B cell (primary cell): Measurements from ENCODE around the gene IRS2. TPM values are rescaled to one million over a fixed set of nuclear protein-coding genes. Genes with fewer than 3 reads are reported as not detected.

Experiments used
- ATAC-seq: fragments of 200-7000 bp; cut with Tn5 transposase; one replicate; pipeline ENCODE4 v1.10.0; 2021; ENCODE audit warnings: low read depth, mild to moderate bottlenecking, moderate number of reproducible peaks, moderate library complexity
- CTCF ChIA-PET: fragments of 350-600 bp; sonication (Branson Sonifier 250); formaldehyde crosslinking; loops from one replicate; lab custom pipeline; 2021; ENCODE audit warnings: antibody characterized with exemption, inconsistent platforms; lab: Charles Lee
- POLR2A ChIA-PET: fragments of 350-600 bp; sonication (Branson Sonifier 250); formaldehyde crosslinking; loops from one replicate; lab custom pipeline; 2021; ENCODE audit warnings: antibody characterized with exemption; lab: Charles Lee
- DNase-seq: peaks from one replicate; pipeline ENCODE4 v3.0.0; 2013
- H2AFZ ChIP-seq: 2 replicates; pipeline ENCODE4 v1.6.1; 2012; ENCODE audit warnings: mild to moderate bottlenecking, low read depth, low read length; ENCODE audit not compliant: insufficient read depth, poor library complexity, severe bottlenecking
- H3K27ac ChIP-seq, 2 donors: 1 replicate in 1 of 2; 2 replicates in 1 of 2; pipeline ENCODE4 v1.5.1; 2012 to 2013; ENCODE audit warnings: low read length in 2 of 2, mild to moderate bottlenecking in 2 of 2, moderate library complexity in 1 of 2
- H3K27me3 ChIP-seq, 4 experiments: fragments of 200-600 bp in 1 of 4; sonication (generic) in 1 of 4; replicated peaks in 1 of 4; 1 replicate in 2 of 4; 2 replicates in 2 of 4; pipeline versions ENCODE4 v1.6.1 to v1.7.0; 2013 to 2016; ENCODE audit warnings: low read length in 3 of 4, mild to moderate bottlenecking in 2 of 4, mixed read lengths in 1 of 4, moderate library complexity in 1 of 4; ENCODE audit not compliant: insufficient read depth in 4 of 4, control insufficient read depth in 3 of 4; ENCODE audit errors: control extremely low read depth in 1 of 4
- H3K36me3 ChIP-seq, 2 experiments: replicated peaks in 1 of 2; 1 replicate in 1 of 2; 2 replicates in 1 of 2; pipeline versions ENCODE4 v1.6.1 to v1.7.1; 2013; ENCODE audit warnings: low read length in 1 of 2; ENCODE audit not compliant: insufficient read depth in 2 of 2, control insufficient read depth in 1 of 2; ENCODE audit errors: control extremely low read depth in 1 of 2, extremely low read depth in 1 of 2
- H3K4me1 ChIP-seq, 2 donors: fragments of 200-600 bp in 1 of 2; sonication (generic) in 1 of 2; 1 replicate in 1 of 2; 2 replicates in 1 of 2; pipeline versions ENCODE4 v1.5.1 to v1.6.1; 2013 to 2017; ENCODE audit warnings: low read length in 2 of 2; ENCODE audit not compliant: control insufficient read depth in 2 of 2, insufficient read depth in 2 of 2
- H3K4me2 ChIP-seq: replicated peaks from 2 replicates; pipeline ENCODE3; 2012; ENCODE audit warnings: mild to moderate bottlenecking, low read depth, low read length; ENCODE audit not compliant: poor library complexity, severe bottlenecking
- H3K4me3 ChIP-seq, 5 experiments: fragments of 200-600 bp in 1 of 5; sonication (generic) in 1 of 5; 1 replicate in 3 of 5; 2 replicates in 2 of 5; pipeline versions ENCODE4 v1.5.1 to v1.7.0; 2011 to 2016; ENCODE audit warnings: low read length in 4 of 5, mild to moderate bottlenecking in 4 of 5, low read depth in 2 of 5, control low read depth in 1 of 5, moderate library complexity in 1 of 5; ENCODE audit not compliant: insufficient read depth in 1 of 5; ENCODE audit errors: control extremely low read depth in 1 of 5, extremely low read depth in 1 of 5
- H3K79me2 ChIP-seq: fragments of 200-600 bp; sonication (generic); one replicate; pipeline ENCODE4 v1.6.0; 2016; ENCODE audit warnings: low read length; ENCODE audit not compliant: control insufficient read depth, insufficient read depth
- H3K9ac ChIP-seq: fragments of 200-600 bp; sonication (generic); 2 replicates; pipeline ENCODE4 v1.6.1; 2017; ENCODE audit warnings: mild to moderate bottlenecking, low read length, moderate library complexity
- H3K9me3 ChIP-seq, 3 donors: one replicate each; pipeline versions ENCODE4 v1.6.1 to v1.7.1; 2013; ENCODE audit warnings: low read length in 2 of 3; ENCODE audit not compliant: control insufficient read depth in 2 of 3, insufficient read depth in 1 of 3; ENCODE audit errors: control extremely low read depth in 1 of 3
- H4K20me1 ChIP-seq: 2 replicates; pipeline ENCODE4 v1.6.0; 2012; ENCODE audit warnings: mild to moderate bottlenecking, low read length; ENCODE audit not compliant: insufficient read depth, control insufficient read depth, poor library complexity, severe bottlenecking
- H3K27ac Mint-ChIP-seq: one replicate; pipeline ENCODE4 v1.8.0; 2021; ENCODE audit warnings: mixed read lengths
- H3K27me3 Mint-ChIP-seq: one replicate; pipeline ENCODE4 v1.8.0; 2021; ENCODE audit warnings: mixed read lengths
- H3K4me1 Mint-ChIP-seq: one replicate; pipeline ENCODE4 v1.8.0; 2021; ENCODE audit warnings: mixed read lengths
- H3K4me3 Mint-ChIP-seq: one replicate; pipeline ENCODE4 v1.8.0; 2021; ENCODE audit warnings: mixed read lengths
- H3K9me3 Mint-ChIP-seq: one replicate; pipeline ENCODE4 v1.8.0; 2022; ENCODE audit warnings: mixed read lengths; ENCODE audit not compliant: insufficient read depth
- EZH2 ChIP-seq: IDR thresholded peaks from 2 replicates; pipeline ENCODE4 v1.6.1; 2012; ENCODE audit warnings: borderline replicate concordance, low read depth, mild to moderate bottlenecking, moderate library complexity, low read length; ENCODE audit not compliant: insufficient read depth, poor library complexity, severe bottlenecking
- WGBS: methylation state at CpG from one replicate; pipeline ENCODE4 v1.1.5; 2013; ENCODE audit warnings: missing lambda C conversion rate; ENCODE audit not compliant: insufficient coverage; 5-methylcytosine and 5-hydroxymethylcytosine counted together
- intact Hi-C: fragments of 100-400 bp; cut with micrococcal nuclease; formaldehyde crosslinking; loops from one replicate; pipeline ENCODE4 v1.10.0; 2022
- polyA plus RNA-seq: library from polyadenylated mRNA; depleted of rRNA; stranded (reverse); fragments of >200 nt; gene quantifications from 2 replicates; pipeline ENCODE4 v1.2.3, GENCODE V29; 2012
- total RNA-seq, 2 donors: library from RNA; stranded (reverse); fragments of 120-200 nt in 1 of 2; gene quantifications; 1 replicate in 1 of 2; 2 replicates in 1 of 2; pipeline versions ENCODE4 v1.2.3 to v1.2.4, GENCODE V29; 2013 to 2022
- TF ChIP-seq, protein P1 (sequence below): fragments of 200-600 bp; IDR thresholded peaks from one replicate; pipeline ENCODE4 v1.8.0; 2022; ENCODE audit warnings: antibody characterized with exemption, mild to moderate bottlenecking

Gene IRS2
- total and polyA plus RNA-seq, 2 donors (not counting 1 experiment from before 2014, with no cell fraction given) = 5.8 to 26.9 TPM

DNA sequence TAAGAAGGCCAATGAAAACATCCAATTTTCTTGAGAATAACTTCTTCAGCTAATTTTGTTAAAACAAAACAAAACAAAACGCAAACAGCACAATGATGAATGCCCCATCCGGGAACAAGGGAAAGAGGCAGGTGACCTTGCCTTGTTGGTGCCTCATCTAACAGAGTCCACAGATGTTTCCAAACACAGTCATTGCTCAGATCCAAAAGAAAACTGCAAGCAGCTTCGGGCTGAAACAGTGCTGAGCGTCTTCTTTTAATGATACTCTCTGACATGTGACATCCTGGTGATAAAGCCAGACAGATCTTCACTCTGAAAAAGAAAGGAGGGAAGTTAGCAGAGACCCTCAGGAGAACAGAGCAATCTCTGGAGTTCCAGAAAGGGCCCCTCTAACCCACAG, 30.4 kb downstream of the IRS2 start:
- Histone ChIP-seq H4K20me1 (peaks cover 8% of the 10 kb centered on the region), H3K9ac (no peak overlapping the region), H3K79me2 (no peaks in the 10 kb centered on the region), H3K27me3 (no peaks in the 10 kb centered on the region), H3K4me1 (no peaks in the 10 kb centered on the region), H2AFZ (no peak overlapping the region), H3K9me3 (peaks cover 0 to 6% (median 0%) of the 10 kb centered on the region in 3 donors), H3K36me3 (peaks cover 0 to 7% of the 10 kb centered on the region in 2 experiments), H3K4me3 (no peak overlapping the region), H3K27ac (no peak overlapping the region), H3K4me2 (no peak overlapping the region)
- H3K9me3 Mint-ChIP-seq = no peaks in the 10 kb centered on the region
- no peak overlapping the region for H3K27ac Mint-ChIP-seq
- H3K27me3 Mint-ChIP-seq = no peaks in the 10 kb centered on the region
- 96% methylated on average over 4 of the region's 4 CpGs for WGBS
- intact Hi-C loops = no loop called here
- DNase-seq (no peak), ATAC-seq (no peak)
- TF ChIP-seq, protein P1, sequence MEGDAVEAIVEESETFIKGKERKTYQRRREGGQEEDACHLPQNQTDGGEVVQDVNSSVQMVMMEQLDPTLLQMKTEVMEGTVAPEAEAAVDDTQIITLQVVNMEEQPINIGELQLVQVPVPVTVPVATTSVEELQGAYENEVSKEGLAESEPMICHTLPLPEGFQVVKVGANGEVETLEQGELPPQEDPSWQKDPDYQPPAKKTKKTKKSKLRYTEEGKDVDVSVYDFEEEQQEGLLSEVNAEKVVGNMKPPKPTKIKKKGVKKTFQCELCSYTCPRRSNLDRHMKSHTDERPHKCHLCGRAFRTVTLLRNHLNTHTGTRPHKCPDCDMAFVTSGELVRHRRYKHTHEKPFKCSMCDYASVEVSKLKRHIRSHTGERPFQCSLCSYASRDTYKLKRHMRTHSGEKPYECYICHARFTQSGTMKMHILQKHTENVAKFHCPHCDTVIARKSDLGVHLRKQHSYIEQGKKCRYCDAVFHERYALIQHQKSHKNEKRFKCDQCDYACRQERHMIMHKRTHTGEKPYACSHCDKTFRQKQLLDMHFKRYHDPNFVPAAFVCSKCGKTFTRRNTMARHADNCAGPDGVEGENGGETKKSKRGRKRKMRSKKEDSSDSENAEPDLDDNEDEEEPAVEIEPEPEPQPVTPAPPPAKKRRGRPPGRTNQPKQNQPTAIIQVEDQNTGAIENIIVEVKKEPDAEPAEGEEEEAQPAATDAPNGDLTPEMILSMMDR = no peak
- TF ChIP-seq EZH2 = no peak
- H3K4me1 Mint-ChIP-seq = peaks cover 1% of the 10 kb centered on the region
- ChIA-PET POLR2A (no interaction called here), CTCF (no interaction called here)
- no peak overlapping the region for H3K4me3 Mint-ChIP-seq

DNA sequence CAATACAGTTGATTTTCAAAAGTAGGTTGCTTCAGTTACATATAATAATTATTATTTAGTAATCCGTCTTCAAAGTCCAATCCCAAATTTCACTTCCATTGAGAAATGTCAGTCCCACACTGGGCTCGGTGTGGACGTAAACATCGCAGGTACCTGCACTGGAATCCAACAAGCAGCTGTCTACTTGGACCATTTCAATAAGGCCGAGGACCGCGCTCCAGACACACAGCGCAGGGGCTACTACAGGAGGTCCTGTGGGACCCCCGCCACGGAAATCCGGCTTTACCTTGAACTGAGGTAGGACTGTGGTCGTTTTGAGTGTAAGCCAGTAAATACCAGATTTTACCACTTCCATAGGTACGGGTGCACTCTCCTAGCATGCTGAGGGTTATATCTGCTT, 30.8 kb downstream of the IRS2 start:
- Histone ChIP-seq H3K4me2 (no peak overlapping the region), H3K4me3 (no peak overlapping the region), H4K20me1 (peaks cover 8% of the 10 kb centered on the region), H2AFZ (no peak overlapping the region), H3K9ac (no peak overlapping the region), H3K27ac (no peak overlapping the region), H3K9me3 (peaks cover 0 to 6% (median 0%) of the 10 kb centered on the region in 3 donors), H3K27me3 (no peaks in the 10 kb centered on the region), H3K36me3 (peaks cover 0 to 7% of the 10 kb centered on the region in 2 experiments), H3K4me1 (no peaks in the 10 kb centered on the region), H3K79me2 (no peaks in the 10 kb centered on the region)
- POLR2A ChIA-PET = no interaction called here
- CTCF ChIA-PET = no interaction called here
- ATAC-seq = no peak
- Mint-ChIP-seq H3K4me1 (peaks cover 1% of the 10 kb centered on the region), H3K4me3 (no peak overlapping the region), H3K27me3 (no peaks in the 10 kb centered on the region), H3K9me3 (no peaks in the 10 kb centered on the region), H3K27ac (no peak overlapping the region)
- 100% methylated on average over 11 of the region's 13 CpGs for WGBS
- intact Hi-C loops = no loop called here
- DNase-seq = no peak
- TF ChIP-seq, protein P1 = no peak
- no peak for TF ChIP-seq EZH2
